ENCODE measurements around the gene NABP1.

The NABP1 gene

GRCh38 chr2:191713837-191714236 is 35.9 kb downstream of the NABP1 start:
- DNase-seq (ENCODE audit: low read depth): no peak
- H3K4me1 ChIP-seq (ENCODE audit: control insufficient read depth, insufficient read depth, low read length): peaks cover 10% of the 10 kb centered on the region
- no peaks in the 10 kb centered on the region for H3K9me3 ChIP-seq (ENCODE audit: control insufficient read depth, low read length)
- H3K9ac ChIP-seq (ENCODE audit: low read length): no peak overlapping the region
- no peaks in the 10 kb centered on the region for H3K27me3 ChIP-seq (replicated peaks; ENCODE audit: control insufficient read depth, insufficient read depth, low read length)
- H3K36me3 ChIP-seq (ENCODE audit: control insufficient read depth, insufficient read depth, low read length, severe bottlenecking): no peaks in the 10 kb centered on the region
- no peak overlapping the region for H3K4me3 ChIP-seq (ENCODE audit: low read length)

- Histone ChIP-seq H3K4me3 (ENCODE audit: low read length) (no peak overlapping the region), H3K4me1 (ENCODE audit: control insufficient read depth, insufficient read depth, low read length) (peaks cover 10% of the 10 kb centered on the region), H3K27me3 (replicated peaks; ENCODE audit: control insufficient read depth, insufficient read depth, low read length) (no peaks in the 10 kb centered on the region), H3K9me3 (ENCODE audit: control insufficient read depth, low read length) (no peaks in the 10 kb centered on the region), H3K36me3 (ENCODE audit: control insufficient read depth, insufficient read depth, low read length, severe bottlenecking) (no peaks in the 10 kb centered on the region), H3K9ac (ENCODE audit: low read length) (no peak overlapping the region)
- no peak for DNase-seq (ENCODE audit: low read depth)
Observed at GRCh38 chr2:191714925-191715324, 37.0 kb downstream of the NABP1 start.

GRCh38 chr2:191715471-191715870 is 37.5 kb downstream of the NABP1 start:
- Histone ChIP-seq H3K36me3 (ENCODE audit: control insufficient read depth, insufficient read depth, low read length, severe bottlenecking) (no peaks in the 10 kb centered on the region), H3K9me3 (ENCODE audit: control insufficient read depth, low read length) (no peaks in the 10 kb centered on the region), H3K9ac (ENCODE audit: low read length) (no peak overlapping the region), H3K4me3 (ENCODE audit: low read length) (no peak overlapping the region), H3K4me1 (ENCODE audit: control insufficient read depth, insufficient read depth, low read length) (peaks cover 4% of the 10 kb centered on the region), H3K27me3 (replicated peaks; ENCODE audit: control insufficient read depth, insufficient read depth, low read length) (no peaks in the 10 kb centered on the region)
- no peak for DNase-seq (ENCODE audit: low read depth)

- Histone ChIP-seq H3K9ac (ENCODE audit: low read length) (no peak overlapping the region), H3K9me3 (ENCODE audit: control insufficient read depth, low read length) (no peaks in the 10 kb centered on the region), H3K27me3 (replicated peaks; ENCODE audit: control insufficient read depth, insufficient read depth, low read length) (no peaks in the 10 kb centered on the region), H3K4me3 (ENCODE audit: low read length) (no peak overlapping the region), H3K4me1 (ENCODE audit: control insufficient read depth, insufficient read depth, low read length) (no peaks in the 10 kb centered on the region), H3K36me3 (ENCODE audit: control insufficient read depth, insufficient read depth, low read length, severe bottlenecking) (no peaks in the 10 kb centered on the region)
- DNase-seq (ENCODE audit: low read depth): no peak
Observed at GRCh38 chr2:191719261-191719660, 41.3 kb downstream of the NABP1 start.

DNA sequence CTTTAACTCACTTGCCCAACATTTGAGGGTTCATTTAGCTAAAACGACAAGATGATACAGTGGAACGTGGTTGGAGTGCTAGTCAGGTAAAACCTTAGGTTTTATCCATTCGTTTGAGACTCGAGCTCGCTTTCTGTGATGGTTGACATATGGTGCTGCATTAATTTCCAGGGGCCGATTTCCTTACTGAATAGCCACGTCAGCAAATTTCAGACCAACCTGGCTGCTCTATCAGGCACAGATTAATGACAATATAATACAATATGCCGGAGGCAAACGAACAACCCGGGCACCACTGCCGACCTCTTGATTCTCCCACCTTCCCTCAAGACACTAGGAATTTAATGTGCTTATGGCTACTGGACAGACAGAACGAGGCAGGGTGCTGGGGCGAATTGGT is 42.0 kb downstream of the NABP1 start:
- no peaks in the 10 kb centered on the region for H3K4me1 ChIP-seq (ENCODE audit: control insufficient read depth, insufficient read depth, low read length)
- no peaks in the 10 kb centered on the region for H3K9me3 ChIP-seq (ENCODE audit: control insufficient read depth, low read length)
- H3K27me3 ChIP-seq (replicated peaks; ENCODE audit: control insufficient read depth, insufficient read depth, low read length): no peaks in the 10 kb centered on the region
- H3K4me3 ChIP-seq (ENCODE audit: low read length): no peak overlapping the region
- H3K9ac ChIP-seq (ENCODE audit: low read length): no peak overlapping the region
- DNase-seq (ENCODE audit: low read depth): no peak
- H3K36me3 ChIP-seq (ENCODE audit: control insufficient read depth, insufficient read depth, low read length, severe bottlenecking): no peaks in the 10 kb centered on the region

DNA sequence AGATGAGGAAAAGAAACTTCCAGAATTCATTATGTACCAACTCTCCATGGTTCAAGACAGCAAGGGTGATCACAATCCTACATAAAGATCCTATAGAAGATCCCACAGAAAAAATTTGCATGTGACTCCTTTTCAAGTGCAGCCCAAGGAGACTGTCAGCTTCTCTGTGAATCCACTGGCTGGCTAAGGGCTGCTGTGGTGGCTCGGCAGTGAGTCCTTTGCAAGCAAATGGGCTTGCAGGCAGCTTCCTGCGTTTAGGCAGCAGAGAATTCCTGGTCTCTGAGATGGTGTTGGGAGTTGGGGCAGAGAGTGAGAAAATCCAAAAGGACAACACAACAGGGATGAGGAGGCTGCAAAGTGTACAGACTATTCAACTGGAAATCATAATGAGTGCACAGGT is 43.4 kb downstream of the NABP1 start:
- Histone ChIP-seq H3K27me3 (replicated peaks; ENCODE audit: control insufficient read depth, insufficient read depth, low read length) (no peaks in the 10 kb centered on the region), H3K9me3 (ENCODE audit: control insufficient read depth, low read length) (no peaks in the 10 kb centered on the region), H3K4me3 (ENCODE audit: low read length) (no peak overlapping the region), H3K36me3 (ENCODE audit: control insufficient read depth, insufficient read depth, low read length, severe bottlenecking) (no peaks in the 10 kb centered on the region), H3K4me1 (ENCODE audit: control insufficient read depth, insufficient read depth, low read length) (peaks cover 11% of the 10 kb centered on the region), H3K9ac (ENCODE audit: low read length) (no peak overlapping the region)
- no peak for DNase-seq (ENCODE audit: low read depth)

DNA sequence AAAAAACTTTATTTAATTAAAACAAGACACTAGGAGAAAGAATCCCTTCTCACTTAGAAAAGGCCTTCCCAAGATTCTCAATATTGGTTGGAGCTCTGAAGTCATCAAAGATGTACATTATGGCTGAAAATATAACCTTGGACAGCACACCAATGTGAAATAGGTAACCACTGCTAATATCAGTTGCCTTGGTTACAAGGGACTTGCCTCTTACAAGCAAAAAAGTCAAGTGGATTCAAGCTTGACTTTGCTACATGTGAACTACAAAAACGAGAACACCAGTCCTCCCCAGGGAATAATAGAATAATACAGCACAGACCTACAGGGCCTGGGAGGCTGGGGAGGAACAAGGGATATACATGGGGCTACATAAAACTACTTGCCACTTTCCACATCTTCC is 46.1 kb downstream of the NABP1 start:
- Histone ChIP-seq H3K27me3 (replicated peaks; ENCODE audit: control insufficient read depth, insufficient read depth, low read length) (no peaks in the 10 kb centered on the region), H3K9ac (ENCODE audit: low read length) (no peak overlapping the region), H3K4me1 (ENCODE audit: control insufficient read depth, insufficient read depth, low read length) (peaks cover 18% of the 10 kb centered on the region), H3K9me3 (ENCODE audit: control insufficient read depth, low read length) (no peaks in the 10 kb centered on the region), H3K4me3 (ENCODE audit: low read length) (no peak overlapping the region), H3K36me3 (ENCODE audit: control insufficient read depth, insufficient read depth, low read length, severe bottlenecking) (no peaks in the 10 kb centered on the region)
- no peak for DNase-seq (ENCODE audit: low read depth)

GRCh38 chr2:191728750-191729624 is 51.1 kb downstream of the NABP1 start:
- DNase-seq (ENCODE audit: low read depth): peak; percentile 29
- Histone ChIP-seq H3K9me3 (ENCODE audit: control insufficient read depth, low read length) (no peaks in the 10 kb centered on the region), H3K36me3 (ENCODE audit: control insufficient read depth, insufficient read depth, low read length, severe bottlenecking) (no peaks in the 10 kb centered on the region), H3K27me3 (replicated peaks; ENCODE audit: control insufficient read depth, insufficient read depth, low read length) (no peaks in the 10 kb centered on the region), H3K4me3 (ENCODE audit: low read length) (no peak overlapping the region), H3K4me1 (ENCODE audit: control insufficient read depth, insufficient read depth, low read length) (peaks cover 23% of the 10 kb centered on the region), H3K9ac (ENCODE audit: low read length) (no peak overlapping the region)

GRCh38 chr2:191730263-191730662 is 52.3 kb downstream of the NABP1 start:
- Histone ChIP-seq H3K4me1 (ENCODE audit: control insufficient read depth, insufficient read depth, low read length) (peaks cover 21% of the 10 kb centered on the region), H3K27me3 (replicated peaks; ENCODE audit: control insufficient read depth, insufficient read depth, low read length) (no peaks in the 10 kb centered on the region), H3K9ac (ENCODE audit: low read length) (no peak overlapping the region), H3K9me3 (ENCODE audit: control insufficient read depth, low read length) (no peaks in the 10 kb centered on the region), H3K4me3 (ENCODE audit: low read length) (no peak overlapping the region), H3K36me3 (ENCODE audit: control insufficient read depth, insufficient read depth, low read length, severe bottlenecking) (no peaks in the 10 kb centered on the region)
- DNase-seq (ENCODE audit: low read depth): no peak
